GM19193 (cell line): Measurements from ENCODE around the gene OTULIN.

Source experiments
- POLR2A ChIP-seq: IDR thresholded peaks from 4 replicates; pipeline ENCODE4 v1.6.1; 2011; ENCODE audit not compliant: insufficient read depth, insufficient read length; ENCODE audit errors: extremely low read depth

Gene OTULIN

GRCh38 chr5:14664270-14665100, at the start of gene OTULIN:
Gene OTULIN (plus strand): TSS chr5:14664718. CDS start chr5:14664826, 108 bp downstream.
- peak; percentile 84 for TF ChIP-seq POLR2A

GRCh38 chr5:14615365-14615764, 49.2 kb upstream of the OTULIN start:
- no peak for TF ChIP-seq POLR2A

GRCh38 chr5:14617441-14617840, 47.1 kb upstream of the OTULIN start:
- TF ChIP-seq POLR2A, result no peak

GRCh38 chr5:14627270-14627669, 37.2 kb upstream of the OTULIN start:
- no peak for TF ChIP-seq POLR2A

GRCh38 chr5:14628346-14628745, 36.2 kb upstream of the OTULIN start:
- no peak for TF ChIP-seq POLR2A

GRCh38 chr5:14630671-14631070, 33.8 kb upstream of the OTULIN start:
- no peak for TF ChIP-seq POLR2A

GRCh38 chr5:14635656-14636055, 28.9 kb upstream of the OTULIN start:
- TF ChIP-seq POLR2A, result no peak

GRCh38 chr5:14640765-14641164, 23.8 kb upstream of the OTULIN start:
- no peak for TF ChIP-seq POLR2A

GRCh38 chr5:14644623-14645237, 19.8 kb upstream of the OTULIN start:
- TF ChIP-seq POLR2A, result no peak

GRCh38 chr5:14650052-14650451, 14.5 kb upstream of the OTULIN start:
- TF ChIP-seq POLR2A, result no peak

GRCh38 chr5:14655146-14655741, 9.3 kb upstream of the OTULIN start:
- no peak for TF ChIP-seq POLR2A

- TF ChIP-seq POLR2A, result no peak
Observed at GRCh38 chr5:14656898-14657297, 7.6 kb upstream of the OTULIN start.

- TF ChIP-seq POLR2A, result no peak
Observed at GRCh38 chr5:14659821-14660607, 4.5 kb upstream of the OTULIN start.

GRCh38 chr5:14660833-14661232, 3.7 kb upstream of the OTULIN start:
- TF ChIP-seq POLR2A, result no peak

GRCh38 chr5:14662721-14663260, 1.7 kb upstream of the OTULIN start:
- TF ChIP-seq POLR2A, result no peak
